ENCODE measurements around the gene TUSC7.

DNA sequence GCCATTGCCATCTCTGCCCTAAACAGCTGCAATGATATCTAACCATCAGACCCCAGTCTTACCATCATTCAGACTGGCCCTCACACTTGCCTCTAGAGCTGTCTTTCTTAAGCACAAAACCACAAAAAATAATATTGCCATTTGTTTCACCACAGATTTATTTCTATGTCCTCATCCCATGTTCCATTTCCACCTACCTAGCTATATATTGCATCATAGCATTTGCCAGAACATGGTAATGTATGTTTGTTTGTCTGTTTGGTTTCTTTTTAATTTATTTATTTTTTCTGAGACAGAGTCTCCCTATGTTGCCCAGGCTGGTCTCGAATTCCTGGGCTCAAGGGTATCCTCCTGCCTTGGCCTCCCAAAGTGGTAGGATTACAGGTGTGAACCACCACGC lies 18.5 kb upstream of the TUSC7 start:
- no peak for TF ChIP-seq POLR2A (IDR thresholded peaks at IDR 0.05; ENCODE audit: low read depth, low read length)
- no peak for TF ChIP-seq BHLHE40 (IDR thresholded peaks at IDR 0.05; ENCODE audit: low read depth, low read length)
- TF ChIP-seq CHD1 (IDR thresholded peaks at IDR 0.05; ENCODE audit: low read depth, low read length) = no peak
- TF ChIP-seq, protein P1, sequence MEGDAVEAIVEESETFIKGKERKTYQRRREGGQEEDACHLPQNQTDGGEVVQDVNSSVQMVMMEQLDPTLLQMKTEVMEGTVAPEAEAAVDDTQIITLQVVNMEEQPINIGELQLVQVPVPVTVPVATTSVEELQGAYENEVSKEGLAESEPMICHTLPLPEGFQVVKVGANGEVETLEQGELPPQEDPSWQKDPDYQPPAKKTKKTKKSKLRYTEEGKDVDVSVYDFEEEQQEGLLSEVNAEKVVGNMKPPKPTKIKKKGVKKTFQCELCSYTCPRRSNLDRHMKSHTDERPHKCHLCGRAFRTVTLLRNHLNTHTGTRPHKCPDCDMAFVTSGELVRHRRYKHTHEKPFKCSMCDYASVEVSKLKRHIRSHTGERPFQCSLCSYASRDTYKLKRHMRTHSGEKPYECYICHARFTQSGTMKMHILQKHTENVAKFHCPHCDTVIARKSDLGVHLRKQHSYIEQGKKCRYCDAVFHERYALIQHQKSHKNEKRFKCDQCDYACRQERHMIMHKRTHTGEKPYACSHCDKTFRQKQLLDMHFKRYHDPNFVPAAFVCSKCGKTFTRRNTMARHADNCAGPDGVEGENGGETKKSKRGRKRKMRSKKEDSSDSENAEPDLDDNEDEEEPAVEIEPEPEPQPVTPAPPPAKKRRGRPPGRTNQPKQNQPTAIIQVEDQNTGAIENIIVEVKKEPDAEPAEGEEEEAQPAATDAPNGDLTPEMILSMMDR (conservative IDR thresholded peaks at IDR 0.05; ENCODE audit: low read depth, low read length) = no peak
- TF ChIP-seq MXI1 (IDR thresholded peaks at IDR 0.05; ENCODE audit: borderline replicate concordance, low read depth, low read length) = no peak
- no peak for TF ChIP-seq RFX5 (IDR thresholded peaks at IDR 0.05; ENCODE audit: low read depth, low read length)
- no peak for TF ChIP-seq RAD21 (IDR thresholded peaks at IDR 0.05; ENCODE audit: low read length)
- no peak for TF ChIP-seq MAZ (IDR thresholded peaks at IDR 0.05; ENCODE audit: borderline replicate concordance, low read depth, low read length)
- TF ChIP-seq, protein P2, sequence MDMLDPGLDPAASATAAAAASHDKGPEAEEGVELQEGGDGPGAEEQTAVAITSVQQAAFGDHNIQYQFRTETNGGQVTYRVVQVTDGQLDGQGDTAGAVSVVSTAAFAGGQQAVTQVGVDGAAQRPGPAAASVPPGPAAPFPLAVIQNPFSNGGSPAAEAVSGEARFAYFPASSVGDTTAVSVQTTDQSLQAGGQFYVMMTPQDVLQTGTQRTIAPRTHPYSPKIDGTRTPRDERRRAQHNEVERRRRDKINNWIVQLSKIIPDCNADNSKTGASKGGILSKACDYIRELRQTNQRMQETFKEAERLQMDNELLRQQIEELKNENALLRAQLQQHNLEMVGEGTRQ (IDR thresholded peaks at IDR 0.05; ENCODE audit: low read depth, low read length) = no peak
- TF ChIP-seq, protein P3, sequence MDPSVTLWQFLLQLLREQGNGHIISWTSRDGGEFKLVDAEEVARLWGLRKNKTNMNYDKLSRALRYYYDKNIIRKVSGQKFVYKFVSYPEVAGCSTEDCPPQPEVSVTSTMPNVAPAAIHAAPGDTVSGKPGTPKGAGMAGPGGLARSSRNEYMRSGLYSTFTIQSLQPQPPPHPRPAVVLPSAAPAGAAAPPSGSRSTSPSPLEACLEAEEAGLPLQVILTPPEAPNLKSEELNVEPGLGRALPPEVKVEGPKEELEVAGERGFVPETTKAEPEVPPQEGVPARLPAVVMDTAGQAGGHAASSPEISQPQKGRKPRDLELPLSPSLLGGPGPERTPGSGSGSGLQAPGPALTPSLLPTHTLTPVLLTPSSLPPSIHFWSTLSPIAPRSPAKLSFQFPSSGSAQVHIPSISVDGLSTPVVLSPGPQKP (IDR thresholded peaks at IDR 0.05; ENCODE audit: borderline replicate concordance, low read depth, low read length) = no peak
- TF ChIP-seq MAFK (IDR thresholded peaks at IDR 0.05; ENCODE audit: low read depth, low read length) = no peak
- TF ChIP-seq CEBPB (IDR thresholded peaks at IDR 0.05; ENCODE audit: low read depth, low read length) = peak; percentile 50
